ENCODE data around the gene SCO2. TPM values are rescaled to one million over a fixed set of nuclear protein-coding genes. Genes with fewer than 3 reads are reported as not detected.

SCO2 gene
- total RNA-seq, 2 experiments from 2014 or later: 8.1 to 12.8 TPM

GRCh38 chr22:50505276-50505775 lies 20.1 kb downstream of the SCO2 start:
- POLR2A ChIA-PET: interaction anchor here (1.0 kb wide), 1 partner anchor 20 kb away, joined by 3 read pairs; the partner anchor contains the start of gene SCO2
- DNase-seq (no peak), ATAC-seq (ENCODE audit: low read depth) (no peak)
- H3K36me3 Mint-ChIP-seq: no peaks in the 10 kb centered on the region
- H3K9me3 Mint-ChIP-seq: no peaks in the 10 kb centered on the region
- peak overlapping the region; percentile 35 for H3K4me3 Mint-ChIP-seq
- H3K27me3 Mint-ChIP-seq: no peaks in the 10 kb centered on the region
- H3K27ac Mint-ChIP-seq: no peak overlapping the region
- H3K4me1 Mint-ChIP-seq: peaks cover 10% of the 10 kb centered on the region

- ATAC-seq (ENCODE audit: low read depth) (no peak), DNase-seq (peak; percentile 35)
- POLR2A ChIA-PET: interaction anchor here (1.0 kb wide), 1 partner anchor 21 kb away, joined by 3 read pairs; the partner anchor contains the start of gene SCO2
- Mint-ChIP-seq H3K4me1 (peaks cover 9% of the 10 kb centered on the region), H3K27ac (no peak overlapping the region), H3K27me3 (no peaks in the 10 kb centered on the region), H3K36me3 (no peaks in the 10 kb centered on the region), H3K4me3 (no peak overlapping the region), H3K9me3 (no peaks in the 10 kb centered on the region)
Observed at GRCh38 chr22:50504369-50505211, 20.8 kb downstream of the SCO2 start.

- no peak for ATAC-seq (ENCODE audit: low read depth)
- Mint-ChIP-seq H3K9me3 (no peaks in the 10 kb centered on the region), H3K27me3 (no peaks in the 10 kb centered on the region), H3K4me3 (no peak overlapping the region), H3K36me3 (no peaks in the 10 kb centered on the region), H3K27ac (no peak overlapping the region), H3K4me1 (peaks cover 2% of the 10 kb centered on the region)
- POLR2A ChIA-PET: no interaction called here
- peak; percentile 43 for DNase-seq
Observed at GRCh38 chr22:50503475-50504145, 21.8 kb downstream of the SCO2 start.

- POLR2A ChIA-PET: interaction anchor here (1.3 to 1.9 kb wide), 3 partner anchors 29 to 262 kb away, joined by 3 to 6 read pairs (median 4); no protein-coding TSS in a partner anchor
- H3K4me1 Mint-ChIP-seq: peaks cover 7% of the 10 kb centered on the region
Observed at GRCh38 chr22:50502628-50503474, 22.5 kb downstream of the SCO2 start.

GRCh38 chr22:50502096-50502495 lies 23.3 kb downstream of the SCO2 start:
- POLR2A ChIA-PET: interaction anchor here (1.3 to 1.9 kb wide), 3 partner anchors 28 to 261 kb away, joined by 3 to 6 read pairs (median 4); no protein-coding TSS in a partner anchor
- Mint-ChIP-seq H3K27ac (no peak overlapping the region), H3K9me3 (no peaks in the 10 kb centered on the region), H3K27me3 (peaks cover 4% of the 10 kb centered on the region), H3K4me1 (peaks cover 9% of the 10 kb centered on the region), H3K4me3 (no peak overlapping the region), H3K36me3 (no peaks in the 10 kb centered on the region)
- ATAC-seq (ENCODE audit: low read depth) (no peak), DNase-seq (no peak)

More at GRCh38 chr22:50502628-50503474, 22.5 kb downstream of the SCO2 start:
- no peak for DNase-seq
- no peak overlapping the region for H3K27ac Mint-ChIP-seq
- H3K9me3 Mint-ChIP-seq: no peaks in the 10 kb centered on the region
- no peak overlapping the region for H3K4me3 Mint-ChIP-seq
- peaks cover 2% of the 10 kb centered on the region for H3K27me3 Mint-ChIP-seq
- H3K36me3 Mint-ChIP-seq: no peaks in the 10 kb centered on the region
- no peak for ATAC-seq (ENCODE audit: low read depth)

- DNase-seq (no peak), ATAC-seq (ENCODE audit: low read depth) (no peak)
- Mint-ChIP-seq H3K4me3 (no peak overlapping the region), H3K27ac (no peak overlapping the region), H3K27me3 (peaks cover 4% of the 10 kb centered on the region), H3K36me3 (no peaks in the 10 kb centered on the region), H3K9me3 (no peaks in the 10 kb centered on the region), H3K4me1 (peaks cover 9% of the 10 kb centered on the region)
- POLR2A ChIA-PET: interaction anchor here (0.7 to 2.8 kb wide), 4 partner anchors 25 to 305 kb away, joined by 3 to 9 read pairs (median 4); partner anchors contain the start of gene SCO2
Observed at GRCh38 chr22:50500452-50500851, 24.9 kb downstream of the SCO2 start.

- Mint-ChIP-seq H3K4me1 (peaks cover 9% of the 10 kb centered on the region), H3K36me3 (no peaks in the 10 kb centered on the region), H3K9me3 (no peaks in the 10 kb centered on the region), H3K27ac (no peak overlapping the region), H3K4me3 (peak overlapping the region; percentile 5), H3K27me3 (peaks cover 4% of the 10 kb centered on the region)
- ATAC-seq (ENCODE audit: low read depth) (peak; percentile 94), DNase-seq (peak; percentile 67)
- POLR2A ChIA-PET: interaction anchor here (1.1 to 2.8 kb wide), 3 partner anchors 9 to 54 kb away, joined by 4 to 9 read pairs (median 5); partner anchors contain the start of genes LMF2 and NCAPH2
Observed at GRCh38 chr22:50498322-50498890, 27.0 kb downstream of the SCO2 start.

GRCh38 chr22:50497093-50497492 lies 28.3 kb downstream of the SCO2 start:
- no peak overlapping the region for H3K27ac Mint-ChIP-seq
- H3K27me3 Mint-ChIP-seq: peaks cover 4% of the 10 kb centered on the region
- POLR2A ChIA-PET: interaction anchor here (1.0 to 1.5 kb wide), 2 partner anchors 27 to 45 kb away, joined by 3 to 5 read pairs; no protein-coding TSS in a partner anchor
- no peak for ATAC-seq (ENCODE audit: low read depth)
- no peak overlapping the region for H3K4me3 Mint-ChIP-seq
- H3K36me3 Mint-ChIP-seq: no peaks in the 10 kb centered on the region
- peaks cover 9% of the 10 kb centered on the region for H3K4me1 Mint-ChIP-seq
- no peaks in the 10 kb centered on the region for H3K9me3 Mint-ChIP-seq
- no peak for DNase-seq

GRCh38 chr22:50490531-50491308 lies 34.7 kb downstream of the SCO2 start:
- DNase-seq (no peak), ATAC-seq (ENCODE audit: low read depth) (peak; percentile 51)
- Mint-ChIP-seq H3K4me1 (peaks cover 9% of the 10 kb centered on the region), H3K27ac (no peak overlapping the region), H3K27me3 (no peaks in the 10 kb centered on the region), H3K4me3 (peak overlapping the region; percentile 51), H3K36me3 (no peaks in the 10 kb centered on the region), H3K9me3 (no peaks in the 10 kb centered on the region)
- POLR2A ChIA-PET: interaction anchor here (1.0 kb wide), 1 partner anchor 20 kb away, joined by 3 read pairs; no protein-coding TSS in a partner anchor

GRCh38 chr22:50489363-50490243 lies 35.8 kb downstream of the SCO2 start:
- peaks cover 10% of the 10 kb centered on the region for H3K4me1 Mint-ChIP-seq
- no peaks in the 10 kb centered on the region for H3K27me3 Mint-ChIP-seq
- ATAC-seq (ENCODE audit: low read depth) (no peak), DNase-seq (no peak)
- no peaks in the 10 kb centered on the region for H3K36me3 Mint-ChIP-seq
- no peak overlapping the region for H3K27ac Mint-ChIP-seq
- no peaks in the 10 kb centered on the region for H3K9me3 Mint-ChIP-seq
- H3K4me3 Mint-ChIP-seq: no peak overlapping the region
- POLR2A ChIA-PET: interaction anchor here (1.0 kb wide), 1 partner anchor 19 kb away, joined by 3 read pairs; no protein-coding TSS in a partner anchor

GRCh38 chr22:50488886-50489285 lies 36.5 kb downstream of the SCO2 start:
- no peaks in the 10 kb centered on the region for H3K9me3 Mint-ChIP-seq
- POLR2A ChIA-PET: no interaction called here
- H3K27me3 Mint-ChIP-seq: no peaks in the 10 kb centered on the region
- no peak overlapping the region for H3K4me3 Mint-ChIP-seq
- DNase-seq: no peak
- H3K27ac Mint-ChIP-seq: no peak overlapping the region
- H3K4me1 Mint-ChIP-seq: peaks cover 10% of the 10 kb centered on the region
- ATAC-seq (ENCODE audit: low read depth): no peak
- H3K36me3 Mint-ChIP-seq: no peaks in the 10 kb centered on the region

Data from activated naive CD8-positive, alpha-beta T cell treated with anti-CD3 and anti-CD28 coated beads, Interleukin-2, amount 10 ng/mL, durations not matched to agents 7 days and 5 days (primary cell).